ENCODE data around the gene PLCL2. TPM values are rescaled to one million over a fixed set of nuclear protein-coding genes. Genes with fewer than 3 reads are reported as not detected.
A peak's percentile ranks its signal among the peaks of the same experiment; 100 is the strongest.

PLCL2 gene
- total and polyA plus RNA-seq, 2 donors (not counting 1 experiment from before 2014, with no cell fraction given) = 4.0 to 11.9 TPM

- no peak overlapping the region for H3K4me3 ChIP-seq (replicated peaks in 1 of 4; ENCODE audit: control extremely low read depth in 1 of 4, insufficient read depth in 1 of 4, low read depth in 3 of 4, low read length in 4 of 4)
- H3K4me2 ChIP-seq (ENCODE audit: extremely low read depth, insufficient read depth, low read length) = no peak overlapping the region
- H3K27ac ChIP-seq (ENCODE audit: insufficient read depth, low read length) = no peak overlapping the region
- H3K36me3 ChIP-seq (ENCODE audit: control insufficient read depth, insufficient read depth, low read length) = no peaks in the 10 kb centered on the region
- H4K20me1 ChIP-seq (ENCODE audit: control insufficient read depth, extremely low read depth, insufficient read depth, low read length) = no peaks in the 10 kb centered on the region
- H3K79me2 ChIP-seq (ENCODE audit: control insufficient read depth, insufficient read depth, low read length) = no peaks in the 10 kb centered on the region
- DNase-seq (ENCODE audit: low read depth in 2 of 2) = peak; percentile 64 to 67
- H3K27me3 ChIP-seq (ENCODE audit: control insufficient read depth, insufficient read depth, low read length) = no peaks in the 10 kb centered on the region
- TF ChIP-seq EZH2 (IDR thresholded peaks at IDR 0.05; ENCODE audit: low read length, missing control alignments) (no peak), CTCF (conservative IDR thresholded peaks at IDR 0.05 in 1 of 2, IDR thresholded peaks at IDR 0.05 in 1 of 2; ENCODE audit: low read depth in 1 of 2, low read length in 2 of 2) (no peak)
- no peak overlapping the region for H2AFZ ChIP-seq (ENCODE audit: low read length)
- no peak overlapping the region for H3K9ac ChIP-seq (ENCODE audit: insufficient read depth, low read length)
- H3K4me1 ChIP-seq (ENCODE audit: control insufficient read depth, extremely low read depth, insufficient read depth, low read length) = peaks cover 9% of the 10 kb centered on the region
- no peaks in the 10 kb centered on the region for H3K9me3 ChIP-seq (ENCODE audit: control insufficient read depth, insufficient read depth, low read depth, low read length)
These were observed 21.9 kb downstream of the PLCL2 start for GRCh38 chr3:16906682-16907081.

GRCh38 chr3:16907243-16907642 lies 22.5 kb downstream of the PLCL2 start:
- peak overlapping the region; percentile 2 for H3K4me2 ChIP-seq (ENCODE audit: extremely low read depth, insufficient read depth, low read length)
- H3K36me3 ChIP-seq (ENCODE audit: control insufficient read depth, insufficient read depth, low read length) = no peaks in the 10 kb centered on the region
- no peak overlapping the region for H3K9ac ChIP-seq (ENCODE audit: insufficient read depth, low read length)
- DNase-seq (ENCODE audit: low read depth in 2 of 2) = peak in 1 of 2 donors; percentile 52
- H3K27me3 ChIP-seq (ENCODE audit: control insufficient read depth, insufficient read depth, low read length) = no peaks in the 10 kb centered on the region
- no peak overlapping the region for H2AFZ ChIP-seq (ENCODE audit: low read length)
- TF ChIP-seq CTCF (conservative IDR thresholded peaks at IDR 0.05 in 1 of 2, IDR thresholded peaks at IDR 0.05 in 1 of 2; ENCODE audit: low read depth in 1 of 2, low read length in 2 of 2) (no peak), EZH2 (IDR thresholded peaks at IDR 0.05; ENCODE audit: low read length, missing control alignments) (no peak)
- H3K4me3 ChIP-seq (replicated peaks in 1 of 4; ENCODE audit: control extremely low read depth in 1 of 4, insufficient read depth in 1 of 4, low read depth in 3 of 4, low read length in 4 of 4) = no peak overlapping the region
- H3K4me1 ChIP-seq (ENCODE audit: control insufficient read depth, extremely low read depth, insufficient read depth, low read length) = peaks cover 9% of the 10 kb centered on the region
- H3K27ac ChIP-seq (ENCODE audit: insufficient read depth, low read length) = no peak overlapping the region
- no peaks in the 10 kb centered on the region for H4K20me1 ChIP-seq (ENCODE audit: control insufficient read depth, extremely low read depth, insufficient read depth, low read length)
- no peaks in the 10 kb centered on the region for H3K9me3 ChIP-seq (ENCODE audit: control insufficient read depth, insufficient read depth, low read depth, low read length)
- no peaks in the 10 kb centered on the region for H3K79me2 ChIP-seq (ENCODE audit: control insufficient read depth, insufficient read depth, low read length)

GRCh38 chr3:16908016-16908807 lies 23.5 kb downstream of the PLCL2 start:
- H3K36me3 ChIP-seq (ENCODE audit: control insufficient read depth, insufficient read depth, low read length) = no peaks in the 10 kb centered on the region
- H4K20me1 ChIP-seq (ENCODE audit: control insufficient read depth, extremely low read depth, insufficient read depth, low read length) = no peaks in the 10 kb centered on the region
- no peak for TF ChIP-seq CTCF (conservative IDR thresholded peaks at IDR 0.05 in 1 of 2, IDR thresholded peaks at IDR 0.05 in 1 of 2; ENCODE audit: low read depth in 1 of 2, low read length in 2 of 2)
- TF ChIP-seq EZH2 (IDR thresholded peaks at IDR 0.05; ENCODE audit: low read length, missing control alignments) = no peak
- H3K79me2 ChIP-seq (ENCODE audit: control insufficient read depth, insufficient read depth, low read length) = no peaks in the 10 kb centered on the region
- no peak overlapping the region for H3K27ac ChIP-seq (ENCODE audit: insufficient read depth, low read length)
- H2AFZ ChIP-seq (ENCODE audit: low read length) = no peak overlapping the region
- no peaks in the 10 kb centered on the region for H3K27me3 ChIP-seq (ENCODE audit: control insufficient read depth, insufficient read depth, low read length)
- no peak overlapping the region for H3K4me3 ChIP-seq (replicated peaks in 1 of 4; ENCODE audit: control extremely low read depth in 1 of 4, insufficient read depth in 1 of 4, low read depth in 3 of 4, low read length in 4 of 4)
- no peak overlapping the region for H3K9ac ChIP-seq (ENCODE audit: insufficient read depth, low read length)
- H3K9me3 ChIP-seq (ENCODE audit: control insufficient read depth, insufficient read depth, low read depth, low read length) = no peaks in the 10 kb centered on the region
- peaks cover 9% of the 10 kb centered on the region for H3K4me1 ChIP-seq (ENCODE audit: control insufficient read depth, extremely low read depth, insufficient read depth, low read length)
- no peak for DNase-seq (ENCODE audit: low read depth in 2 of 2)
- no peak overlapping the region for H3K4me2 ChIP-seq (ENCODE audit: extremely low read depth, insufficient read depth, low read length)
